Erythroblast (primary cell): ENCODE data around the gene TBPL1.

Source experiments
- GATA1 ChIP-seq: IDR thresholded peaks from 2 replicates; pipeline ENCODE4 v1.6.1; 2011; ENCODE audit warnings: low read depth, mild to moderate bottlenecking, control low read depth, low read length, moderate library complexity
- POLR2A ChIP-seq: IDR thresholded peaks from 2 replicates; pipeline ENCODE4 v1.6.1; 2011; ENCODE audit warnings: mild to moderate bottlenecking, low read length

DNA sequence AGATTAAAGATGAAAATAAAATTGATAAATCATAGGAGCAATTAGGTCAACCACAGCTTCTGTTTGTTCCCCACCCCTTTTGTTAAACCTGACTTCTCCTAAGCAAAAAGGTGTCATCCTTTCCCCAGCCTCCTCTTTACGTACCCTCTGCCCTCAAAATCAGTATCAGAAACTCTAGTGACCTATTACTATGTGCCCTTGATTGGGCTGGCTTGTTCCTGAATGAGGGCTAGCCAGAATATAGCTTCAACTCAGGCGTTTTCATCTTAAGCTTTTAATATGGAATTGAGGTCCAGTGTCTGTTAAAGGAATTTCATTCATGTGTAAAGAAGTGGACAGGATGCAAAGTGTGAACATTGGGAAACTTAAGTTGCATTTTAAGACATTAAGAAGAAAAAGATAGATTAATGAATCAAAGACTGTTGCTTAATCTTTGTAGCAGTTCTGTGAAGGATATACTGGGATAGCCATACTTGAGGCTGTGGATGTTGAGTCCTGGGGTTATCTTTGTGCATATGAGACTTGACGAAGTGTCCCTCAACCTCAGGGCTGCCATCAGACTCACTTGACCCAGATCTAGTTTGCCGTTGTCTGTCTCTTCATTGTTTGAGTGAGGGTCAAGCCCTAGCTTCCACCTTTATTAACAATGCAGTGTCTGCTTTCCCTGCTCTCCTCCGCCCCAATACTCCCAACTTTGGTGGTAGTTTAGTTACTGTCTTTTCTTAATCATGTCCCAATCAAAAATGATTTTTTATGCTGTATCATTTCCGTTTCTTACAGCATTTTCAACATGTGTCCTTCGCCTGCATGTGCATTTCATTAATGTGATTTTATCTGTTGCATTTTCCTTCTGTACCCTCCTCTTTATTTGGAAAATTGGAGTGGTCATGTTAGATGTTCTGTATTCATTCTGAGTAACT is 1.9 kb downstream of the TBPL1 start:
- TF ChIP-seq POLR2A (peak; percentile 26), GATA1 (no peak)
